HG02981 (cell line): ENCODE results near the gene CADPS2.

Experiments used
- ATAC-seq: cut with Tn5 transposase; IDR thresholded peaks from one replicate; pipeline ENCODE4 v1.9.1; 2021; ENCODE audit warnings: mild to moderate bottlenecking, moderate library complexity; ENCODE audit not compliant: unreplicated experiment

The CADPS2 gene

GRCh38 chr7:122327969-122328368, 558.3 kb downstream of the CADPS2 start:
- ATAC-seq = no peak

GRCh38 chr7:122316467-122317388, 569.5 kb downstream of the CADPS2 start:
- ATAC-seq = no peak

DNA sequence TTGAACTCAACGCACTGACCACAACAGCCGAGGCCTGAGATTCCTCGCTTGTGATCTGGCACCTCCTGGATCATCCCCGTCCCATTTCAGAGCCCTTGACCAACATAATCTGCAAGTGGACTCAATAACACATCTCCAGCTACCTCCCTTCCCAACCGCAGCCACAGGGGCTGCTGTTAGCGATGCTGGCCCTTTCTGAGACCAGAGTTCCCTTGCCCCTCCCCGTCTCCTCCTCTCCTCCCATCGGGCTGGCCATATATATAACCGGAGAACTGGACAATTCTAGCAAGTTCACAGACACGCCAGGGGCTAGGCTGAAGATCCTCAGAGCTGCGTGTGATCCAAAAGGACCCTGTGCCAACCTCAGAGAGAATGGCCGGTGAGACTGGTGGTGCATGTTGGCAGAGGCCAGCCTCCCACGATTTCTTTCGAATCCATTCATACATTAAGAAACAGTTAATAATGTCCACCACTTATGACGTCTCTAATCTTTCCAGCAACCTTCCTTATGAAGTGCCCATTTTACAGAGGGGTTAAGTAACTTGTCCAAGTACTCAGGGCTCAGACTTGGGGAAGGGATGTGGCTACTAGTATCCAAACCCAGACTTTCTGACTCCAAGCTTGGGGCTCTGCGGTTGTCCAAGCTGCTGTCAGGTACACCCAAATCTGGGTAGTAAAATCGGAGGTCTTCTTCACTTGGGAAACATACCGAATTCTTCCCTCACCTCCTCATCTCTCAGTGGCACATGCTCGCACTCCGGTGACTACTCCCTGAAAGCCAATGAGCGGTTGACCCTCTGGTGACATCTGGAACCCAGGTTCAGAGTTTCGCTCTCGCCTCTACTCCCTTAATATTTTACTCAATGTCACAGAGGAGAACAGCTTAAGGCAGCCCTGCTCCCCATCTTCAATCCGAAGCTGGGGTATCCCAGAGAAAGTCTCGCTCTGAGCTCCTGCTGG, 570.5 kb downstream of the CADPS2 start:
- ATAC-seq = no peak

DNA sequence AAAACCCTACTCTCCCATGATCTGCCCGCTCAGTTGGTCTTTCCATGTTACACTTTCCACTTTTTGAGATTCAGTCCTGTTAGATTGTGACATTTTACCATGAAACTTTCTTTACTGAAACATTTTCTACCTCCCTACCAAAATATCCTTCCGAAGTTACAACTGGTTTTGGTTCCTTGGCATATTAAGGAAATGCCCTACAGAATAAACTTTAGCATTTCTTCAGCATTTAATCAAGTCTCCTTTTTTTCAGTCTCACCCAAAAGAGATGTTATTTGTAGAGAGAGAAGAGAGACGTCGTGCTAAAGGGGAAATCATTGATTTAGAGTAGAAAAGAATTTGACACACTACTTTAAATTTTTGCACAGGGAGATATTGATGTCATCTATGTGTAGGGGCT, 572.0 kb downstream of the CADPS2 start:
- no peak for ATAC-seq

GRCh38 chr7:122312789-122313188, 573.5 kb downstream of the CADPS2 start:
- no peak for ATAC-seq

DNA sequence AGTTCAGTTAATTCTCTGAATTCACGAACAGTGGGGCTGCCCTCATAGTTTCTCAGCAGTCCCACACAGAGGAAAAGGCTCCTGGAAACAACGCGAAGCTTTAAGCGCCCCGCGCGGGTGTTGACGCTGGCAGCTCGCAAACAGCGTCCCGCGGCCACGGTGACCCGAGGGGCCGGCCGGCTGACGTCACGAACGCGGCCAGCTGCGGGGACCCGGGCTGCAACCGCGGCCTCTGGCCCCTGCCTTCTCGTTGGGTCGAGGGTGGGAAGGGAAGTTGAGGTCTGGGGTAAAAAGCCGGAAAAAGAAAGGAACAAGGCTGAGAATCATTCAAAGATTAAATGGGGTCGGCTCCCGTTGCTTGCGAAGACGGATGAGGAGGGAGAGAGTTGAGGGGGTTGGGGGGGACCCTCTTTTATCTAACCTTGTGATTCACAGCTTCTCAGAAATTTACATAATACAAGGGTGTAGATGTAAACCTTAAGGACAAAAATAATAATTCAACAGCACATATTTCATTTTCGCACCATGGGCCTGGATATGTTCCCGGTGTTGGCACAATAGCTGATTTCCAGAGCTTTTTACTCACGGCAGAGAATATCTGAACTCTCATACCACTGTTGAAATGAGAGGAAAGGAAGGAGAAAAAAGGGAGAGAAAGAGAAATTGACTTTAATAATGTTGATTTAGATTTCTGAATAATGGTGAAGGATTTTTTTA, 574.4 kb downstream of the CADPS2 start:
- no peak for ATAC-seq

GRCh38 chr7:122311050-122311700, 575.1 kb downstream of the CADPS2 start:
- ATAC-seq = no peak

- no peak for ATAC-seq
Measured at GRCh38 chr7:122310119-122311021, 575.9 kb downstream of the CADPS2 start.

- no peak for ATAC-seq
Measured at GRCh38 chr7:122309421-122309820, 576.8 kb downstream of the CADPS2 start.

DNA sequence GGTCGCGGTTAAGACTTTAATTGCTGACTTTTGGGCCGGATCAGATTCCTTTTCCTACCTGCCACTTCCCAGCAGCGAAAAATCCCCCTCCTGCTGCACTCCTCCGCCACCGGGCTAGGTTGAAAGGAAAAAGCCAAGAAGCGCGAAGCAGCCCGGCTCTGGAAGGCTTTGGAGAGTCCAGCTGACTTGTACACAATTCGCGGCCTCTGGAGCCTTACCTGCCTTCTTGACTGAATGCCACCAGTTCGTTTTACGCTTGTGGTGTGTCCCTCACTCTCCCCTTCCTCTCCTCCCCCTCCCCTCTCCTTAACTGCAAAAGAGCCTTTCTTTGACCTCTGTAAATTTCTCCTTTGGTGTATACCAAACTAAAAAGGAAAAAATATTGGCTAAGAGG, 579.0 kb downstream of the CADPS2 start:
- ATAC-seq = no peak

DNA sequence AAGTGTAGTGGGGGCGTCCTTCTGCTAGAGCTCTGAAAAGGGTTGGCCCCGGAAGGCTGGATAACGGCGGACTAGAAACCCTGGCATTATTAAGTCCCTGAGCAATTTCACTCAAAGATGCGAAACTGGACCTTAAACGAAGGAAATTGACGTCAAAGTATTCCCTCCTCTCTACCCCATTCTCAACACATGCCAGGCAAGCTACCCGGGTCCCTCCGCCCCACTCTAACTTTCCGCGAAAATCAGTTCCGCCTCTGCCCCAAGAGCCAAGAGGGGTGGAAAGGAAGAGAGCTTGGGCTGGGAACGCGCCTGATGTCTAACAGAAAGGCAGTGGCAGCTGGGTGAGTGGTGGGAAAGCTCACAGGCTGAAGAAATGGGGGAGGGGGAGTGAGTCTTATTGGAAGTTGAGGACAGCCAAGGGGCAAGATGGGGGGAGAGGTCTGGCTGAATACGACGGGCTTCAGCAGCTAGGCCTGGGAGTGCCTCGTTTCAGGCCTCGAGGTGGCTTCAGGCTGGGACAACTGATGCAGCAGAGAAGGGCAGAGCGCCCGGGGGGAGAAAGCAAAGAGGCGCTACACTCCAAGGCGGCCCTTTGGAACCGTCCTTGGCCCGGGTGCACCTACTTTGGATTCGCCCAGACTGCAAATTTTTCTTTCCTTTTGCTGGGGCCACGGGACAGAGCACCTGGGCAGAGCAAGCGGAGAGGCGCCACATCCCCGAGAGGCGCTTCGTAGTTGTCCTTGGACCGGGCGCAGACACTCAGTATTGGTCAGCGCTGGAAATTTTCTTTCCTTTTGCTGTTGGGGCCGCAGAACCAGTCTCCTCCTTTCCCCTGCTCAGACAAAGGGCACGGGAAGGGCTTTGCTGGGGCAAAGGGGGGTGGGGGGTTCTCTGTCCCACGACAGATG, 579.7 kb downstream of the CADPS2 start:
- ATAC-seq = no peak

DNA sequence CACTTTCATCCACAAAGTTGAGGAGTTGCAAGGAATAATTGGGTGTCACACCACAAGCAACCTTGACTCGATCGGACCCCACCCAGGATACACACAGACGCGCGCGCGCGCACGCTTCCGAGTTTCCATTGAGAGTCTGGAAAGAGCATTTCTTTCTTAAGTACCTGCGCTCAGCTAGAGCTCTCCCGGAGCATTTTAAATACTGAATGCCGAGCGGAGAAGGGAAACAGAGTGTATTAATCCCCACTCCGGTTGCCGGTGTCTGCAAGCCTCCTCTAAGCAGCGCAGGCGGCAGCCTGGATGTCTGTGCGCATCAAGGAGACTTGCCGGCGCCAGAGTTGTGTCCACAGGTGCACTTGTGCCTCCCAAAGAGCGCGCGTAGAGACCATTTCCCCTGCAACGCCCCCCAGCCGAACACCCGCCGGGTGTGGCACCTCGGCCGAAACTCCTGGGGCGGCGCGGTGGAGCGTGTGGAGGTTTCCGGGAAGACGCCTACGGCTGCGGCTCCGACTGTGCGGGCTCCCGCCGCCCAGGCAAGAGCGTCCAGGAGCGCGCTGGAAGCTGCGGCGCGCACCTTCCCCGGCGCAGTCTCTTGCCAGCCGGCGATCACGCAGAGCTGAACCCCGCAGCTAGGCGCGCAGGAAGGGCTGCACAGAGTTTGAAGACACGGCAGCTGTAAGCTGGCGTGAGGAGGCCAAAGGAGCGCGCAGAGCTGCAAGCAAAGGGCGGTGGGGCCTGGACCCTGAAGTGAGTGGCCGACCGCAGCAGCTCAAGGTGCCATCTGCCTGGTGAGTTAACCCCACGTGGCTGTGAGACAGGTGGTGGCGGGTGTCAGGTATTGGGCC, 580.6 kb downstream of the CADPS2 start:
- ATAC-seq = no peak

GRCh38 chr7:122304996-122305421, 581.3 kb downstream of the CADPS2 start:
- no peak for ATAC-seq

DNA sequence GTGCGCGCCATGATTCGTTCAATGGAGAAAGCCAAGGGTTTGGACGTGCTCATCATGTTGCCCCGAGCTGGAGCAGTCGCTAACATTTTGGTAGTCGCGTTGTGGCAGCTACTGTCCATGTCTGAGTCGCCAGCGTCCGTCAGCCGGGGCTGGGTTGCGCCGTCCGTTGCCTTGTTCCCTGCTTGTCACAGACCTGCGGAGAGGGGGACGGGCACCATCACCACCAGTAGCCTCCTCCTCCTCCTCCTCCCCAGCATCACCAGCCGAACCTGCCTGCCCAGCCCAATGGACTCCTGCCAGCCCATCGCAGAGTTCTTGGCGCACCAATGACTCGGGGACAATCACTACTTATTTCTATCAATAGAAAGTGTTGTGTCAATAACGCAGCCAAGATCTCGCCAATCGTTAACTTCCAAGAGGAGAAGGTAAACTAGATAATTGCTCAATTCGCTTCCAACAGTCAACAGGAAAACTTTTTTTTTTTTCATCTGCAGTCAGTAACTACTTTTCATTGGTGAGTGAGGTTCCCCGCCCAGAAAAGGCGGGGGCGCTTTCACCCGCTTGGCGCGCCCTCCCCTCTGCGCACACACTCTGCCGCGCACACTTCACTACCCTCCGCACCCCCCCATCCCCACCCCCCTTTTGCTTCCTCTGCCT, 581.8 kb downstream of the CADPS2 start, which contains the start of gene FEZF1:
FEZF1 (minus strand) TSS at position 432 of the 657 bp plus-strand sequence; CDS start at position 119, 313 bp downstream.
- no peak for ATAC-seq

DNA sequence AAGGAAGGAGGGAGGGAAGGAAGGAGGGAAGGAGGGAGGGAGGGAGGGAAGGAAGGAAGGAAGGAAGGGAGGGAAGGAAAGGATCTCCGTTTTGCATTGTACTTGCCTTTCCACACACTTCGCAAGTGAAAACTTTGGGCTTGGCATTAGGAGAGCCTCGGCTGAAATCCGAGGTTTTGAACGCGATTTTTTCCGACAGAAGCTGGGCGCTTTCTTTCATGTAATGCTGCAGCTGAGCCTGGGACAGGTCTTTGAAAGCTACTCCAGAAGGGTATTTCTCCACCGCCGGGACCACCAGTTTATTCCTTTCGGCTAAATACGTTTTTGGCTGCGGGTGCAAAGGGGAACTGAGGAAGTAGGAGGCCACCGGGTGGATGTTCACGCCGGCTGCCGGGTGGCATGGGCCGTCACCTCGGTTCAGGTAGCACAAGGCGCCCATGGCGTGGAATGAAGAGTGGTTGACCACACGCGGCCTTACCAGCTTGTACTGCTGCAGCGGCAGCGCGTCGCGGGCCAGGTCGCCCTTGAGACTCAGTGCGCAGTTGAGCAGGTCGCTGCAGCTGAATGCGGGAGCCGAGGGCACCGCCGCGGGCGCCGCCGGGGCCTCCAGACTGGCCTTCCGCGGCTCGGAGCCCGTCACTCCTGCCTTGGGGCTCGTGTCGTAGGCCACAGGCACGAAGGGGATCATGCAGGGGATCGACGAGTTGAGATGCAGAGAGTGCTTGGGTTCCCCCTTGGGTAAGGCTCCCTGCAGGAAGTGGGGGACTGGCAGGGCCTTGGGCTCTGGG, 582.5 kb downstream of the CADPS2 start:
- no peak for ATAC-seq
